ENCODE data around the gene OOSP2.
"Not testable (repeated sequence)": the region's sequence is repeated elsewhere in the genome, so short reads cannot be mapped to it uniquely, and the experiment has no call there.

The OOSP2 gene, protein sequence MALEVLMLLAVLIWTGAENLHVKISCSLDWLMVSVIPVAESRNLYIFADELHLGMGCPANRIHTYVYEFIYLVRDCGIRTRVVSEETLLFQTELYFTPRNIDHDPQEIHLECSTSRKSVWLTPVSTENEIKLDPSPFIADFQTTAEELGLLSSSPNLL

DNA sequence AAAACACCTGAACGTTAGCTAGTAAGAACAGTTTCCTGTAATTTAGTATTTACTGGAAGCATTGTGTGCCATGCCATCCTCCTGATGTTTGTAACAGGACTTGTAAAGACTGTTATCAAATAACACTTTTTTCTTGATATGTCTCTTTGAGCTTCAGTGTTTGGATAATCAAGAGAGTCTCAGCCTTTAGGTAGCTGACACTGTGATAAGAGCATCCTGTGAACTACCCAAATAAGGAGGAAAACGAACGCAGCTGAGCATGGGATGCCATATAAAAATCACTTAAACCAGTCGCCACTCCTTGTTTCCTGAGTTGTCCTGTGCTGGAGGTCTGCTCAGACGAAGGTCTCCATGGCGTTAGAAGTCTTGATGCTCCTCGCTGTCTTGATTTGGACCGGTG lies at the start of gene OOSP2:
Gene OOSP2 (plus strand): TSS at position 301 of the 400 bp plus-strand sequence. CDS start 51 bp downstream, at position 352.
- no peak for DNase-seq

DNA sequence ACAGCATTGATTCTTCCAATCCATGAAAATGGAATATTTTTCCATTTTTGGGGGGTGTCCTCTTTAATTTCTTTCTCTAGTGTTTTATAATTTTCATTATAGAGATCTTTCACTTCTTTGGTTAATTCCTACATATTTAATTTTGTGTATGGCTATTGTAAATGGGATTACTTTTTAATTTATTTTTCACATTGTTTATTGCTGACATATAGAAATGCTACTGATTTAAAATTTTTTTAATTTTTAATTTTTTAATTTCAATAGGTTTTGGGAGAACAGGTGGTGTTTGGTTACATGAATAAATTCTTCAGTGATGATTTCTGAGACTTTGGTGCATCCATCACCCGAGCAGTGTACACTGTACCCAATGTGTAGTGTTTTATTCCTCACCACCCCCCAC lies 49.8 kb upstream of the OOSP2 start:
- DNase-seq, result no peak

DNA sequence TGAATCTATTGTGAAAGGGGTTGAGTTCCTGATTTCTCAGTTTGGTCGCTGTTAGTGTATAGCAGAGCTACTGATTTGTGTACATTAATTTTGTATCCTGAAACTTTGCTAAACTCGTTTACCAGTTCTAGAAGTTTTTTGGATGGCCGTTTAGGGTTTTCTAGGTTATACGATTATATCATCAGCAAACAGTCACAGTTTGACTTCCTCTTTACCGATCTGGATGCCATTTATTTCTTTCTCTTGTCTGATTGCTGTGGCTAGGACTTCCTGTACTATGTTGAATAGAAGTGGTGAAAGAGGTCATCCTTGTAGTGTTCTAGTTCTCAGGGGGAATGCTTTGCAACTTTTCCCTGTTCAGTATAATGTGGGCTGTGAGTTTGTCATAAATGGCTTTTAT lies 47.8 kb upstream of the OOSP2 start:
- DNase-seq, result peak; percentile 56

DNA sequence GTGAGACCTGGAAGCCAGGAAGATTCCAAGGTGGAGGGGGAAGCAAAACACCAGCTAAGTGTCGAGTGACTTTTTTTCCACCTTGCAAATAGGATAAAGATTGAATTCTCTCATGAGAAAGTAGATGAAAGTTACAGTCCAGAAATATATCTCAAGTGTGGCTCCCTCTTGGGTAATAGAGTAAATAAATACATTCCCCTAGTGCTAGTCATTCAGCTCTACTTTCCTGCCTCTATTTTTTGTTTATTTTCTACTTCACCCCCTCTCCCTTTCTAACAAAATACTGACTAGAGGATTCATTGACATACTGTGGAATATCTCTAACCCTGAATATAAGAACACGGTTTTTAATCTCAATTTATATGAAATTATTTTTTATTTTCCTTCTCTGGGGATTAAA lies 42.4 kb upstream of the OOSP2 start:
- no peak for DNase-seq

DNA sequence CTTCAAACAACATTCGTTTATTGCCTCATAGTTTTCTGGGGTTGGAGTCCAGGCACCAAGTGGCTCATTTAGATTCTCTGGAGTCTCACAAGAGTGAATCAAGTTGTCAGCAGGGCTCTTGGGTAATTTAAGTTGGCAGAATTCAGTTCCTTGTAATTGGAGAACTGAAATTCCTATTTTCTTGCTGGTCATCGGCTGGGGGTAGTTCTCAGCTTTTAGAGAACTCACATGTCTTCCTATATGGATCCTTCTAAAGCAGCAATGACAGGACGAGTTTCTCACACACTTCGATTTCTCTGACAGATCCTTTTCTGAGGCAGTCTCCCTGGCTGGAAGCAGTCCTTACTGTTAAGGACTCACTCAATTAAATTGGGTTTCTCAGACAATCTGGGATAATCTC lies 40.5 kb upstream of the OOSP2 start:
- DNase-seq, result peak; percentile 71

DNA sequence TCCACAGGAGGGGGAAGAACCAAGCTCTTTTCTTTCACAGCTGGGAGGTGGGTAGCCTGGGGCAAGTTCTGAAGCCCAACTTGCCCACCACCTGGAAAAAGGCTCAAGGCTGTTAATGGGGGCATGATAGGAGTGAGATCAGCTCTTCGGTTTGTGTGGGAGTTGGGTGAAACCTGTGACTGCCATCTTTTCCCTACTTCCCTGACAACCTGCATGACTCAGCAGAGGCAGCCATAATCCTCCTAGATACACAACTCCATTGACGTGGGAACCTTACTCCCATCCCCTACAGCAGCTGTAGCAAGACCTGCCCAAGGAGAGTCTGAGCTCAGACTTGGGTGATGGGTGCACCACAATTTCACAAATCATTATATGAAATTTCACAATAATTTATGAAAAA lies 36.5 kb upstream of the OOSP2 start:
- DNase-seq, result no peak

DNA sequence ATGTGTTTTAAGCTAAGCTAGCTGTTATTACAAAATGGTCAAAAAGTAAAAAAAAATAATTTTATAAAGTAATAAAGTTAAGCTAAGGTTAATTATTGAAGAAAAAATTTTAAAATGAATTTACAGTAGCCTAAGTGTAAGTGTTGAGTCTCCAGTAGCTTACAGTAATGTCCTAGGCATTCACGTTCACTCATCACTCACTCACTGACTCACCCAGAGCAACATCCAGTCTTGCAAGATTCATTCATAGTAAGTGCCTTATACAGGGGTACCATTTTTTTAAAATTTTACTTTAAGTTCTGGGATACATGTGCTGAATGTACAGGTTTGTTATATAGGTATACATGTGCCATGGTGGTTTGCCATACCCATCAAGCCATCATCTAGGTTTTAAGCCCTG lies 34.8 kb upstream of the OOSP2 start:
- no peak for DNase-seq

DNA sequence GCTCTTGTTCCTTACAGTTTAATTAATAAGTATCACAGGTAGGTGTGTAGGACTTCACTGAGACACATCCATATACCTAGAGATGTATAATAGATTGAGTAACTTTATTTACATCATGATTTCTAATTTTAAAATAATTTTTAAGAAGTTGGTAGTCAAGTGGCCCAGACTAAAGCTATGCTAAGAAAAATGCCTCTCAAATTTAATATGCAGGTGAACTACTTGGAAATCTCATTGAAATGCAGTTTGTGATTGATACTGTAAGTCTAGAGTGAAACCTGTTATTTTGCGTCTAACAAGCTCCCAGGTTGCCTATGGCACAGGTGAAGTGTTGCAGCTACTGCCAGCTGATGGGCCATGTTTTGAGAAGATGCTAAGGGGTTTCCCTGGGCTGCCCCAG lies 23.3 kb upstream of the OOSP2 start, which contains the start of gene OOSP4B:
Gene OOSP4B (plus strand): TSS at position 301 of the 400 bp plus-strand sequence.
- no peak for DNase-seq

DNA sequence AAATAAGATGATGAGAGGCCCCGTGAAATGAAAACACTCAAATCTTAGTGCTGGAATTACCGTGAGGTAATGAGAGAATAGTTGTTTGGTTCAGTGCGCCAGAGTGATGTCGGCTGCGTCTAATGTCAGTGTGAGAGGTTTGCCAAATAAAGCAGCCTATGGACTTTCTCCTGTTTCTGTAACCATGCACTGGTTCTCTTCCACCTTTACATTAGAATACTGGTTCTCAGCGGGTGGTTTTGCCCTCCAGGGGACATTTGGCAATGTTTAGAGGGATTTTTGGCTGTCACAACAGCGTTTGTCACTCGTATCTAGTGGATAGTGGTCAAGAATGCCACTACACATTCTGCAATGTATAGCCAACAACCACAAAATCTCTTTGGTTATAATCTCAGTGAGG lies 22.2 kb upstream of the OOSP2 start:
- DNase-seq, result peak; percentile 59

DNA sequence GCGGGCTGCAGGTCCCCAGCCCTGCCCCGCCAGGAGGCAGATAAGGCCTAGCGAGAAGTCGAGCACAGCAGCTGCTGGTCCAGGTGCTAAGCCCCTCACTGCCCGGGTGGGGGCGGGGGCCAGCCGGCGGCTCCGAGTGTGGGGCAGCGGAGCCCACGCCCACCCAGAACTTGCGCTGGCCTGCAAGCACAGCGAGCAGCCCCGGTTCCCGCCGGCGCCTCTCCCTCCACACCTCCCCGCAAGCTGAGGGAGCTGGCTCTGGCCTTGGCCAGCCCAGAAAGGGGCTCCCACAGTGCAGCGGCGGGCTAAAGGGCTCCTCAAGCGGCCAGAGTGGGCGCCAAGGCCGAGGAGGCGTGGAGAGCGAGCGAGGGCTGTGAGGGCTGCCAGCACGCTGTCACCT lies 19.8 kb upstream of the OOSP2 start:
- DNase-seq, result not testable (repeated sequence)

DNA sequence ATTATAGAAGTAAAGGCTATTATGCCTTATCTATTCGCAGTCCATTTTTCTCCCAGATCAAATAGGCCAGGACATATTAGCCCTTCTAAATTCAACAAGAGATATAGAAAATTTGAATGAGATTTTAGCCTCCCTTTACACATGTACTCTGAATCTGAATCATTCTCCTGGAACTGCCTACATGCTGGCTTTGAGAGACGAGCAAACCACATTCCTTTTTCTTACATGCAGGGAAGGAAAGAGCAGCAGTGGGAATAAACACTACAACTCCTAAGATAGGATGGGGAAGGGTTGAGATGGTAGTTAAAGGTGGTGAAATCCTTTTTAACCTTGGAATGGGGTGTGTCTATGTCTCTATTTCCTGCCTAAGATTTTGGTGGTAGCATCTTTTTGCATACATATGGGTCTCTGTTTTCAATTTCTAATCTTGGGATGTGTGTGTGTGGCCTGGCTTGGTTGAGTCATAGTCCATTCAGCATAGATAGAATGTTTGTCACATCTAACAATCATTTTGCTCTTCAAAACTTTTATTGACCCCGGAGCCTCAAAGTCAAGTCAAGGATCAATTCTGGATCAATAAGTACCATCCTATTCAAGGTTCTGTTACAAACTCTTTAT lies 11.1 kb upstream of the OOSP2 start:
- DNase-seq, result no peak

DNA sequence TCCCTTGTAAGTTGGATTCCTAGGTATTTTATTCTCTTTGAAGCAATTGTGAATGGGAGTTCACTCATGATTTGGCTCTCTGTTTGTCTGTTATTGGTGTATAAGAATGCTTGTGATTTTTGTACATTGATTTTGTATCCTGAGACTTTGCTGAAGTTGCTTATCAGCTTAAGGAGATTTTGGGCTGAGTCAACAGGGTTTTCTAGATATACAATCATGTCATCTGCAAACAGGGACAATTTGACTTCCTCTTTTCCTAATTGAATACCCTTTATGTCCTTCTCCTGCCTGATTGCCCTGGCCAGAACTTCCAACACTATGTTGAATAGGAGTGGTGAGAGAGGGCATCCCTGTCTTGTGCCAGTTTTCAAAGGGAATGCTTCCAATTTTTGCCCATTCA lies 10.2 kb downstream of the OOSP2 start:
- DNase-seq, result not testable (repeated sequence)

DNA sequence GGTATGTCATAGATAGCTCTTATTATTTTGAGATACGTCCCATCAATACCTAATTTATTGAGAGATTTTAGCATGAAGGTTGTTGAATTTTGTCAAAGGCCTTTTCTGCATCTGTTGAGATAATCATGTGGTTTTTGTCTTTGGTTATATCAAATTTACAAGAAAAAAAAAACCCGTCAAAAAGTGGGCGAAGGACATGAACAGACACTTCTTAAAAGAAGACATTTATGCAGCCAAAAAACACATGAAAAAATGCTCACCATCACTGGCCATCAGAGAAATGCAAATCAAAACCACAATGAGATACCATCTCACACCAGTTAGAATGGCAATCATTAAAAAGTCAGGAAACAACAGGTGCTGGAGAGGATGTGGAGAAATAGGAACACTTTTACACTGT lies 10.6 kb downstream of the OOSP2 start:
- not testable (repeated sequence) for DNase-seq

DNA sequence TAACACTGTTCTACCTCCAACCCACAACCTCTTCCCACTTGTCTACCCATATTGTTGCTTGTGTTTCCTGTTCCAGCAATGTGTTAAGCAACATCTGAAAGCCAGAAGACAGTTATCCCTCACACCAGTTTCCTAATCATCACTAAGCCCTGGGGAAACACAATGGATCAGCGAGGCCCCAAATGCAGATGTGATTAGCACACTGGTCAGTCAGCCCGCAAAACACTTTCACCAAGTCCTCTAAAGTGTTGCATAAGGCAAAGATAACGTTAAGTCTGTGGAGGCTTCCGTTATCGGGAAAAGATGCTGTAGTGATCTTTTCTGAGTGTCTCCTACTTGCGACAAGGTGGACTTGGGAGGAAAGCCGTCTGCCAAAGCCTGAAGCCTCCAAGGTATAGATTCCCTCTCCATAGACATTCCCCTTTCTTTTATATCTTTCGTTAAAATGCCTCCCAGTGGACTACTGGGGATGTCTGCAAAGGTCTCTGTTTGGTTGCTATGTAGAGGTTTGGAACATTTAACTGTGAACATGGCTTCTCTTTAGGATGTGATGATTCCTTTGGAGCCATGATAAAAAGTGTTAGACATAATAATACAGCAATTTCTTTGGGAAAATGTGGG lies 16.2 kb downstream of the OOSP2 start, which contains the start of gene MS4A3:
Gene MS4A3 (plus strand): TSS at position 317 of the 621 bp plus-strand sequence. CDS start 4,496 bp downstream, outside the sequence.
- peak; percentile 99 for DNase-seq

DNA sequence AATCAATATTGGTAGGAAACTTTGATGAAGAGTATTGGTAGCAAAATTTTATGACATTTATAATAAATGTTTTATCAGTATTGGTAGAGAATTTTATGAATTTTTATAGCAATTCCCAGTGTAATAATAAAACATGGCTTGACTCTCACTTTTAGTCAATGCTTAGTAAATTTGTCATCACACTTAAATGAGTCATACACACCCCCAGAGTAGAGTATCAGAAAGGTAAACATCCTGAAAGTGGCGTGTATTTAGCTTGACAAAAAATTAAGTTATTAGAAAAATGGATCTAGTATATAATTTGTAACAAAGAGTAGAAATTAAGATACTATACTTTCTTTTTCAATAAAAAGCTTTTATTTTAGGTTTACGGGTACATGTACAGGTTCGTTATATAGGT lies 18.8 kb downstream of the OOSP2 start:
- DNase-seq, result no peak

DNA sequence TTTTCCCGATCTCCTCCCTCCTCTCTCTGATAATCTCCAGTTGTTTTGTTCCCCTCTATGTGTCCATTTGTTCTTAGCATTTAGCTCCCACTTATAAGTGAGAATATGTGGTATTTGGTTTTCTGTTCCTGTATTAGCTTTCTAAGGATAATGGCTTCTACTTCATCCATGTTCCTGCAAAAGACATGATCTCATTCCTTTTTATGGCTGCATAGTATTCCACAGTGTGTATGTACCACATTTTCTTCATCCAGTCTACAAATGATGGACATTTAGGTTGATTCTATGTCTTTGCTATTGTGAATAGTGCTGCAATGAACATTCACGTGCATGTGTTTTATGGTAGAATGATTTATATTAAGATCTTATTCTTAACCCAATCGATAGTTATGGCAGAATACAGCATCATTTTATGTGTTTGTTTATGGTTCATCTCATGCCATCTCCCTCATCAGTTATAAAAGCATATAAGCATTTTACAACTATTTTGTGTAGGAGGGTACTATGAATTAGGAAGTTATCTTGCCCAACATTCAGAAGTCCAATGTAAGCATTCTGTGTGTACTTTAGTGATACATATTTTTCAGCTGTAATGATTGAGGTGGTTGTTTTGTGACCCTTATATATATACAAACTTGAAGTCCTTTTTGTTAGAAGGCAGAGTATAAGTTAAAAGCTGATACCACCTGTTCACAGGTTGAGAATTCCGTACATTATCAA lies 19.5 kb downstream of the OOSP2 start:
- DNase-seq, result peak; percentile 42

DNA sequence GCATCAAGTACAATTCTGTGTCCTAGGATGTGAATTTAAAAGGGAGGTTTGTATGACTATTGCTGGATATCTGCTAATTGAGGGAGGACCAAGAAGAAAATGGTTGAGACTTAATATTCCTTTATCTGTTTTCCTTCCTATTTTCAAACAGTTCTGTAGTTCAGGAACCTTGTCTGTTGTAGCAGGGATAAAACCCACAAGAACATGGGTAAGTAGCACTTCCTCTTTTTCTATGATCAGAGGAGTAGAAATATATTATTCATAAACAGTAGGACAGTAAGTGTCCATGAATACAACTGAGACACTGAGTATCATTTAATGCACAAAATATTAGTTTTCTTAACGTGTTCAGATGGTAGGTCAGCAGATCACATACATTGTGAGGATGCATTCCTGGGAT lies 23.9 kb downstream of the OOSP2 start:
- DNase-seq, result peak; percentile 85

DNA sequence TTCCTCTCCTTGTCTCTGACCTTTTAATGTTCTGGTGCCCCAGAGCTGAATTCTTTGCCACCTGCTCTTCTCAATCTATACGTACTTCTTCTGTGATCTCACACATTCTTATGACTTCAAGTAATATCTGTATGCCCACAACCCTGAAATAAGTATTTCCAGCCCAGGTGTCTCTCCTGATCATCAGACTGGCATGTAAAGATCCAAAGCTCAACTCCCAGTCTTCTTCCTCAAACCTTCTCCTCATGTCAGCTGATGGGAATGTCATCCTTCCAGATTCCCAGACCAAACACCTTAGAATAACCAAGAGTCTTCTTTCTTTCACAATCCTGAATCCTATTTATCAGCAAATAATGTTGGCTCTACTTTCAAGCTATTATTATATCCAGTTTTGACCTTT lies 25.6 kb downstream of the OOSP2 start:
- DNase-seq, result no peak

DNA sequence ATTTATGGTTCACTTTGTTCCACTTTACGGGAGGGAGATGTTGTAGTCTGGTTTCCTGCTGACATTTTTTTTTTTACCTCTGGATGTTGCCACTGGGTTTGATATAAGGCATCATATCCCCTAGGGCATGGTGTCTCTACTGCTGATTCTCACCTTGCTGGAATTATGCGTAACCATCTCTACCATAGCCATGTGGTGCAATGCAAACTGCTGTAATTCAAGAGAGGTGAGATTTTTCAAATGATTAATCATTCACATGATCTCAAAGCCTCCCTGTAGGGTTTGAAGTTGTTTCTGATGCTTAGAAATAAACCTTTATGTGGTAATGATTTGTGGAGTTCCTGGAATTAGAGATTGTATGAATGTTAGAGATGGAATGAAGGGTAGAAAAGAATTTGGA lies 29.2 kb downstream of the OOSP2 start:
- no peak for DNase-seq

DNA sequence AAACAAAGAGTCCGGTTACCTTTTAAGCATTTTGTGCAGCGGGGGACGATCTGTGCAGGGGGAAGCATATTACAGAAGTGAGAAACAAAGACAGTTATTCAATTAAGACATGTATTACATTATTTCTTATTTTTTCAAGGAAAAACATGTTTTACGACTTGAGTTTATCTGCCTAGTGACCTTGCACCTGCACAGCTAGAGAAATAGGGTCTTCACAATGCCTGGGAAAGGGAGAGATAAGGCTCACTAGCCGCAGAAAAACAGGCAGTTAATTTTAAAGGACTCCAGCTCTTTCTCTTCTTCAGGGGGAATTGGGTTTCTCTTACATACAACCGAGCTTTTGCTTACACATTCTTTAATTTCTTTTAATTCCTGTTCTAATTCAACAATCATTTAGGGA lies 31.4 kb downstream of the OOSP2 start:
- not testable (repeated sequence) for DNase-seq

DNA sequence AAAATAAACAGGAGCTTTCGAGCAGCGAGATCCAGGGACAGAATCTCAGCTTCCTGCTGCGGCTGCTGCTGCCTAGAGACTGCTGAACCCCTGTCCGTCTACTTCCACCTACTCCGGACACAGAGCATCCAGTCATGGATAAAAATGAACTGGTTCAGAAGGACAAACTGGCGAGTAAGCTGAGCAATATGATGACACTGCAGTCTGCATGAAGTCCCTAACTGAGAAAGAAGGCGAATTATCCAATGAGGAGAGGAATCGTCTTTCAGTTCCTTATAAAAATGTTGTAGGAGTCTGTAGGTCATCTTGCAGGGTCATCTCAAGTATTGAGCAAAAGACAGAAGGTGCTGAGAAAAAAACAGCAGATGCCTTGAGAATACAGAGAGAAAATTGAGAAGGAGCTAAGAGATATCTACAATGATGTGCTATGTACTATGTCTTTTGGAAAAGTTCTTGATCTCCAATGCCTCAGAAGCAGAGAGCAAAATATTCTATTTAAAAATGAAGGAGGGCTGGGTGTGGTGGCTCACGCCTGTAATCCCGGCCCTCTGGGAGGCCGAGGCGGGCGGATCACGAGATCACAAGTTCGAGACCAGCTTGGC lies 37.1 kb downstream of the OOSP2 start:
- peak; percentile 77 for DNase-seq

DNA sequence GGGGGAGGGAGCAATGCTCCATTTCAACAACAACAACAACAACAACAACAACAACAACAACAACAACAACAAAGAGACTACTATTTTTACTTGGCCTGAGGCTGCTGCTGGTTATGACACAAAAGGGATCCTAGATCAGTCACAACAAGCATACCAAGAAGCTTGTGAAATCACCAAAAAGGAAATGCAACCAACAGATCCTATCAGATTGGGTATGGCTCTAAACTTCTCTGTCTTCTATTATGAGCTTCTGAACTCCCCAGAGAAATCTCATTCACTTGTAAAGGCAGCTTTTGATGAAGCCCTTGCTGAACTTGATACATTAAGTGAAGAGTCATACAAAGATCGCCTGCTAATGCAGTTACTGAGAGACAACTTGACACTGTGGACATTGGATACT lies 37.8 kb downstream of the OOSP2 start:
- DNase-seq, result peak; percentile 85

DNA sequence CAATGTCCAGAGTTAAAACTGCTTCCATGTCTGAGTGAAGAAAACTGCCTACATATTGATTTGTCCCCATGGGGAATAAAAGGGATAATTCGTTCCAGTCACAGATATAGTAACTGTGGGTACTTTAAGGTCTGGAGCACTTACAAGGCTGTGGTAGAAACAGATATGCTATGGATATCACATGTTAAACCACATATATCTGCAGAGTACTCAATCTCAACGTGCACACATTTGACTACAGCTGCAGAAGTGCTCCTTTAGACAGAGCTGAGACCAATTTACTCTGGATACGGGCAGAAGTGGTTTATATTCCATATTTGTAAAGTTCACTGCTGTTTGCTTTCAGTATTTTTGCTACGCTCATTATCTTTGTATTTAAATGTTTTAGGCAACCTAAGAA lies 38.5 kb downstream of the OOSP2 start:
- DNase-seq, result no peak

Measured in MV-4-11 (cell line).